Calu3 (cell line): Measurements from ENCODE around the gene TRIM62. TPM values are rescaled to one million over a fixed set of nuclear protein-coding genes. Genes with fewer than 3 reads are reported as not detected.
"Not testable (repeated sequence)": the region's sequence is repeated elsewhere in the genome, so short reads cannot be mapped to it uniquely, and the experiment has no call there.

Experiments
- BruUV-seq: library from RNA; stranded (reverse); fragments of 400-500 nt; replicated peaks from 2 replicates; lab custom pipeline; 2021; lab: Mats Ljungman, UMichigan
- CTCF ChIA-PET: fragments of 300-600 bp; sonication (Branson Sonifier 250); formaldehyde crosslinking; loops from one replicate; lab custom pipeline; 2022; ENCODE audit warnings: antibody characterized with exemption; lab: Charles Lee
- DNase-seq: peaks from one replicate; pipeline ENCODE4 v3.0.0; 2022
- H3K27ac Mint-ChIP-seq: one replicate; pipeline ENCODE4 v1.8.0; 2022; ENCODE audit warnings: mixed read lengths; ENCODE audit not compliant: unreplicated experiment
- H3K27me3 Mint-ChIP-seq: one replicate; pipeline ENCODE4 v1.8.0; 2022; ENCODE audit warnings: mixed read lengths; ENCODE audit not compliant: unreplicated experiment
- H3K36me3 Mint-ChIP-seq: one replicate; pipeline ENCODE4 v1.8.0; 2022; ENCODE audit warnings: mild to moderate bottlenecking, moderate library complexity, mixed read lengths; ENCODE audit not compliant: insufficient read depth, unreplicated experiment
- H3K4me1 Mint-ChIP-seq: one replicate; pipeline ENCODE4 v1.8.0; 2022; ENCODE audit warnings: mild to moderate bottlenecking, low read depth, mixed read lengths; ENCODE audit not compliant: unreplicated experiment
- H3K4me3 Mint-ChIP-seq: one replicate; pipeline ENCODE4 v1.8.0; 2022; ENCODE audit warnings: mild to moderate bottlenecking, low read depth, moderate library complexity, mixed read lengths; ENCODE audit not compliant: unreplicated experiment
- H3K9me3 Mint-ChIP-seq: one replicate; pipeline ENCODE4 v1.8.0; 2022; ENCODE audit warnings: low read depth, mixed read lengths; ENCODE audit not compliant: unreplicated experiment
- CTCF ChIP-seq: fragments of 200-600 bp; IDR thresholded peaks from one replicate; pipeline ENCODE4 v1.8.0; 2022; ENCODE audit warnings: antibody characterized with exemption; ENCODE audit not compliant: unreplicated experiment
- intact Hi-C: fragments of 100-400 bp; cut with micrococcal nuclease; formaldehyde crosslinking; loops from one replicate; pipeline ENCODE4 v1.10.0; 2022; ENCODE audit not compliant: unreplicated experiment
- total RNA-seq: library from RNA; stranded (reverse); gene quantifications from 2 replicates; pipeline ENCODE4 v1.2.3, GENCODE V29; 2022

The TRIM62 gene
- total RNA-seq, 1 experiment from 2014 or later = 8.8 TPM

- no peak for DNase-seq
- Mint-ChIP-seq H3K4me3 (no peak overlapping the region), H3K9me3 (peaks cover 6% of the 10 kb centered on the region), H3K27ac (no peak overlapping the region), H3K36me3 (no peaks in the 10 kb centered on the region), H3K4me1 (no peaks in the 10 kb centered on the region), H3K27me3 (no peaks in the 10 kb centered on the region)
- no peak for TF ChIP-seq CTCF
- CTCF ChIA-PET = interaction anchor here (0.7 kb wide), 1 partner anchor 499 kb away, joined by 3 read pairs; no protein-coding TSS in a partner anchor
- BruUV-seq = no TSS peak
- intact Hi-C loops = loop anchor here (5.0 kb wide), 3 partner anchors 185 to 345 kb away; no protein-coding TSS in a partner anchor
These were observed 69.9 kb downstream of the TRIM62 start for GRCh38 chr1:33111965-33112364.

GRCh38 chr1:33110477-33110876 is 71.4 kb downstream of the TRIM62 start:
- no peak for TF ChIP-seq CTCF
- intact Hi-C loops = loop anchor here (5.0 kb wide), 3 partner anchors 187 to 347 kb away; no protein-coding TSS in a partner anchor
- Mint-ChIP-seq H3K4me1 (no peaks in the 10 kb centered on the region), H3K36me3 (no peaks in the 10 kb centered on the region), H3K9me3 (peaks cover 6% of the 10 kb centered on the region), H3K27ac (no peak overlapping the region), H3K4me3 (no peak overlapping the region), H3K27me3 (no peaks in the 10 kb centered on the region)
- BruUV-seq = no TSS peak
- CTCF ChIA-PET = interaction anchor here (0.6 kb wide), 1 partner anchor 16 kb away, joined by 3 read pairs; no protein-coding TSS in a partner anchor
- no peak for DNase-seq

- H3K9me3 Mint-ChIP-seq, H3K27me3 Mint-ChIP-seq, H3K36me3 Mint-ChIP-seq, H3K4me3 Mint-ChIP-seq, H3K27ac Mint-ChIP-seq, intact Hi-C loops, DNase-seq, BruUV-seq: not testable (repeated sequence)
- CTCF ChIA-PET = interaction anchor here (0.7 kb wide), 2 partner anchors 67 to 151 kb away, joined by 4 read pairs; no protein-coding TSS in a partner anchor
- H3K4me1 Mint-ChIP-seq = peaks cover 17% of the 10 kb centered on the region
These were observed 81.8 kb downstream of the TRIM62 start for GRCh38 chr1:33100119-33100415.

GRCh38 chr1:33099290-33100118 is 82.3 kb downstream of the TRIM62 start:
- H3K27ac Mint-ChIP-seq = peak overlapping the region; percentile 83
- peak; percentile 92 for DNase-seq
- TF ChIP-seq CTCF = peak; percentile 54
- BruUV-seq = no TSS peak
- H3K9me3 Mint-ChIP-seq = no peaks in the 10 kb centered on the region
- CTCF ChIA-PET = interaction anchor here (0.6 to 1.0 kb wide), 5 partner anchors 13 to 160 kb away, joined by 3 to 15 read pairs (median 3); partner anchors contain the start of gene TRIM62
- intact Hi-C loops = loop anchor here (5.0 kb wide), 1 partner anchor 373 kb away; the partner anchor contains the start of gene ZSCAN20
- peaks cover 10% of the 10 kb centered on the region for H3K36me3 Mint-ChIP-seq
- peaks cover 17% of the 10 kb centered on the region for H3K4me1 Mint-ChIP-seq
- no peaks in the 10 kb centered on the region for H3K27me3 Mint-ChIP-seq
- no peak overlapping the region for H3K4me3 Mint-ChIP-seq
